Suppressor macrophage treated with lipopolysaccharide for 1 hour (primary cell): Measurements from ENCODE around the gene LTF.
A peak's percentile ranks its signal among the peaks of the same experiment; 100 is the strongest.
"Not testable (repeated sequence)": the region's sequence is repeated elsewhere in the genome, so short reads cannot be mapped to it uniquely, and the experiment has no call there.

Source experiments
- DNase-seq, 3 donors: peaks; one replicate each; pipeline ENCODE4 v3.0.0-alpha.2; 2020 to 2022

The LTF gene

GRCh38 chr3:46464326-46465195, at the start of gene LTF:
Gene LTF (minus strand): TSS chr3:46464905. CDS start chr3:46464867, 38 bp downstream.
- DNase-seq: no peak

GRCh38 chr3:46512191-46512749, 47.6 kb upstream of the LTF start:
- DNase-seq: no peak

GRCh38 chr3:46509661-46510187, 45.0 kb upstream of the LTF start:
- DNase-seq: no peak

- no peak for DNase-seq
Measured at GRCh38 chr3:46508850-46509591, 44.3 kb upstream of the LTF start.

GRCh38 chr3:46506526-46506925, 41.8 kb upstream of the LTF start:
- DNase-seq: no peak

GRCh38 chr3:46505953-46506352, 41.2 kb upstream of the LTF start:
- no peak for DNase-seq

GRCh38 chr3:46504789-46505188, 40.1 kb upstream of the LTF start:
- DNase-seq: peak; percentile 49 to 66 (median 54)

- no peak for DNase-seq
Measured at GRCh38 chr3:46503200-46503874, 38.6 kb upstream of the LTF start.

- DNase-seq: no peak
Measured at GRCh38 chr3:46501702-46502101, 37.0 kb upstream of the LTF start.

- DNase-seq: peak; percentile 17 to 54 (median 50)
Measured at GRCh38 chr3:46500656-46501635, 36.2 kb upstream of the LTF start.

- DNase-seq: no peak
Measured at GRCh38 chr3:46498916-46499519, 34.3 kb upstream of the LTF start.

- no peak for DNase-seq
Measured at GRCh38 chr3:46497556-46498265, 33.0 kb upstream of the LTF start, which contains the start of gene RTP3. Gene RTP3 (plus strand): TSS chr3:46497976. CDS start chr3:46498063, 87 bp downstream.

- DNase-seq: peak in 2 of 3 donors; percentile 52 to 53
Measured at GRCh38 chr3:46496746-46497555, 32.2 kb upstream of the LTF start.

GRCh38 chr3:46495901-46496456, 31.3 kb upstream of the LTF start:
- no peak for DNase-seq

GRCh38 chr3:46494491-46494890, 29.8 kb upstream of the LTF start:
- DNase-seq: not testable (repeated sequence)

- DNase-seq: no peak
Measured at GRCh38 chr3:46492890-46493547, 28.3 kb upstream of the LTF start.

- peak in 1 of 3 donors; percentile 35 for DNase-seq
Measured at GRCh38 chr3:46491089-46492070, 26.7 kb upstream of the LTF start.
